Tibial nerve (tissue), 4 donors: ENCODE data around the gene FAM131A. TPM values are rescaled to one million over a fixed set of nuclear protein-coding genes. Genes with fewer than 3 reads are reported as not detected.

Experiments used
- DNase-seq, 2 donors: peaks; one replicate each; pipeline ENCODE4 v3.0.0-alpha.2; 2019; ENCODE audit warnings: low spot score in 2 of 2
- H3K27ac ChIP-seq, 4 donors: fragments of 200-600 bp; sonication (generic) in 3 of 4; one replicate each; pipeline ENCODE4 v1.5.1; 2017 to 2019; ENCODE audit warnings: mild to moderate bottlenecking in 1 of 4
- H3K27me3 ChIP-seq, 2 donors: fragments of 200-600 bp; sonication (generic) in 1 of 2; one replicate each; pipeline versions ENCODE4 v1.5.1 to v1.6.0; 2017 to 2019
- H3K36me3 ChIP-seq, 3 donors: fragments of 200-600 bp; sonication (generic); one replicate each; pipeline ENCODE4 v1.5.1; 2018 to 2019
- H3K4me1 ChIP-seq, 4 donors: fragments of 200-600 bp; sonication (generic) in 3 of 4; one replicate each; pipeline ENCODE4 v1.5.1; 2017 to 2019
- H3K4me3 ChIP-seq, 4 donors: fragments of 200-600 bp; sonication (generic) in 3 of 4; one replicate each; pipeline ENCODE4 v1.5.1; 2017 to 2019; ENCODE audit warnings: mild to moderate bottlenecking in 1 of 4, moderate library complexity in 1 of 4
- H3K9me3 ChIP-seq, 4 donors: fragments of 200-600 bp; sonication (generic) in 3 of 4; one replicate each; pipeline ENCODE4 v1.5.1; 2017 to 2019
- EP300 ChIP-seq, 2 donors: sonication (generic); formaldehyde crosslinking; IDR thresholded peaks; one replicate each; pipeline ENCODE4 v1.6.1; 2017; ENCODE audit warnings: antibody characterized with exemption in 2 of 2, mild to moderate bottlenecking in 1 of 2
- POLR2A ChIP-seq, 2 donors: fragments of 450-650 bp; IDR thresholded peaks; one replicate each; pipeline ENCODE4 v1.6.1; 2017; ENCODE audit warnings: antibody characterized with exemption in 2 of 2, mild to moderate bottlenecking in 2 of 2, moderate library complexity in 2 of 2
- WGBS, 2 donors: methylation state at CpG; one replicate each; pipeline ENCODE4 v1.1.5; 2018; 5-methylcytosine and 5-hydroxymethylcytosine counted together
- total RNA-seq, 4 donors: library from RNA; depleted of rRNA; stranded (reverse); fragments of >200 nt; gene quantifications; one replicate each; pipeline ENCODE4 v1.1.0, GENCODE V29; 2016
- TF ChIP-seq, protein P1 (sequence below), 5 experiments: fragments of 200-600 bp in 3 of 5; fragments of 450-650 bp in 2 of 5; sonication (generic) in 3 of 5; IDR thresholded peaks; one replicate each; pipeline ENCODE4 v1.5.1; 2016 to 2019; ENCODE audit warnings: antibody characterized with exemption in 5 of 5, mild to moderate bottlenecking in 3 of 5, moderate library complexity in 2 of 5

FAM131A gene
- total RNA-seq, 4 donors from 2014 or later = 35.0 to 45.3 (median 39.6) TPM

DNA sequence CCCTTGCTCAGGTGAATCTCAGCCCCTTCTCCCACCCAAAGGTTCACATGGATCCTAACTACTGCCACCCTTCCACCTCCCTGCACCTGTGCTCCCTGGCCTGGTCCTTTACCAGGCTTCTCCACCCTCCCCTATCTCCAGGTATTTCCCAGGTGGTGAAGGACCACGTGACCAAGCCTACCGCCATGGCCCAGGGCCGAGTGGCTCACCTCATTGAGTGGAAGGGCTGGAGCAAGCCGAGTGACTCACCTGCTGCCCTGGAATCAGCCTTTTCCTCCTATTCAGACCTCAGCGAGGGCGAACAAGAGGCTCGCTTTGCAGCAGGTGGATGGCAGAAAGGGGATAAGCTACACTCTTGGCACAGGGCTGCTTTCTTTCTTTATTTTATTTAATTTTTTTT is 4.5 kb downstream of the FAM131A start:
- Histone ChIP-seq H3K27ac (no peak overlapping the region), H3K36me3 (peaks cover 0 to 52% (median 0%) of the 10 kb centered on the region in 3 donors), H3K4me3 (no peak overlapping the region), H3K9me3 (no peaks in the 10 kb centered on the region), H3K27me3 (no peaks in the 10 kb centered on the region), H3K4me1 (peaks cover 0 to 53% (median 28%) of the 10 kb centered on the region in 4 donors)
- 92 to 95% methylated on average over 7 of the region's 7 CpGs for WGBS, 2 donors
- no peak for TF ChIP-seq EP300 (IDR thresholded peaks at IDR 0.05)
- TF ChIP-seq, protein P1, sequence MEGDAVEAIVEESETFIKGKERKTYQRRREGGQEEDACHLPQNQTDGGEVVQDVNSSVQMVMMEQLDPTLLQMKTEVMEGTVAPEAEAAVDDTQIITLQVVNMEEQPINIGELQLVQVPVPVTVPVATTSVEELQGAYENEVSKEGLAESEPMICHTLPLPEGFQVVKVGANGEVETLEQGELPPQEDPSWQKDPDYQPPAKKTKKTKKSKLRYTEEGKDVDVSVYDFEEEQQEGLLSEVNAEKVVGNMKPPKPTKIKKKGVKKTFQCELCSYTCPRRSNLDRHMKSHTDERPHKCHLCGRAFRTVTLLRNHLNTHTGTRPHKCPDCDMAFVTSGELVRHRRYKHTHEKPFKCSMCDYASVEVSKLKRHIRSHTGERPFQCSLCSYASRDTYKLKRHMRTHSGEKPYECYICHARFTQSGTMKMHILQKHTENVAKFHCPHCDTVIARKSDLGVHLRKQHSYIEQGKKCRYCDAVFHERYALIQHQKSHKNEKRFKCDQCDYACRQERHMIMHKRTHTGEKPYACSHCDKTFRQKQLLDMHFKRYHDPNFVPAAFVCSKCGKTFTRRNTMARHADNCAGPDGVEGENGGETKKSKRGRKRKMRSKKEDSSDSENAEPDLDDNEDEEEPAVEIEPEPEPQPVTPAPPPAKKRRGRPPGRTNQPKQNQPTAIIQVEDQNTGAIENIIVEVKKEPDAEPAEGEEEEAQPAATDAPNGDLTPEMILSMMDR (IDR thresholded peaks at IDR 0.05) = no peak
- TF ChIP-seq POLR2A (IDR thresholded peaks at IDR 0.05) = no peak
- no peak for DNase-seq

DNA sequence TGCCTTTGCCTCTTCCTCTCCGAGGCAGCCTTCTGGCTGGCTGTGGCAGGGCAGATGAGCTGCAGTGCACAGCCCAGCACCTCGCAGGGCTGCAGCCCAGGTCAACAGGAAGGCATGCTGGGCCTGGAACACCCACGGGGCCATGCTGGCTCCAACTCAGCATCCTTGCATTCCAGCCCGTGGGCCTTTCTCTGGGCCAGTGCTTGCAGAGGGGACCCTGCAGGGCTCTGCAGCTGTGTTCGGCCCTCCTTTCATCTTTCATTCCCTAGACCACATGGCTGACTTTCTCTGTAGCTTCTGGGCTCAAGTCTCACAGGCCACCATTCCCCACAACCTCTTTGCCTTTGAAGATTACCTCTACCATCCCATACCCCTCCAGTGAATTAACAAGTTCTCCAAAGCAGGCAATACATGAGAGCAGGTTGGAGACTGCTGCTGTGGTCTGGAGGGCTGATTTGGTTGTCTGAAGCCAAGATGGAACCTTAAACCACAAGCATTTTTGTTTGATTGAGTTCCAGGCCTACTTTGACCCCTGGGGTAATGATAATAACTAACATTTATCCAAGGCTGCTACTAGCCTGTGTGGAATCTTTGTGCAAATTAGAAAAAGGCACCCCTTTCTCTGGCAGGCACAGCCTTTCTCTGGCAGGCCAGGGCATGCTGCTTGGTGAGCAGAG is 5.9 kb downstream of the FAM131A start:
- no peaks in the 10 kb centered on the region for H3K27me3 ChIP-seq
- H3K4me3 ChIP-seq = no peak overlapping the region
- peaks cover 0 to 57% (median 0%) of the 10 kb centered on the region in 3 donors for H3K36me3 ChIP-seq
- no peaks in the 10 kb centered on the region for H3K9me3 ChIP-seq
- no peak for DNase-seq
- peaks cover 0 to 39% (median 16%) of the 10 kb centered on the region in 4 donors for H3K4me1 ChIP-seq
- TF ChIP-seq, protein P1 (IDR thresholded peaks at IDR 0.05) = no peak
- TF ChIP-seq EP300 (IDR thresholded peaks at IDR 0.05) = no peak
- TF ChIP-seq POLR2A (IDR thresholded peaks at IDR 0.05) = no peak
- 52 to 53% methylated on average over 5 of the region's 5 CpGs for WGBS, 2 donors
- H3K27ac ChIP-seq = peak overlapping the region in 1 of 4 donors; percentile 2

DNA sequence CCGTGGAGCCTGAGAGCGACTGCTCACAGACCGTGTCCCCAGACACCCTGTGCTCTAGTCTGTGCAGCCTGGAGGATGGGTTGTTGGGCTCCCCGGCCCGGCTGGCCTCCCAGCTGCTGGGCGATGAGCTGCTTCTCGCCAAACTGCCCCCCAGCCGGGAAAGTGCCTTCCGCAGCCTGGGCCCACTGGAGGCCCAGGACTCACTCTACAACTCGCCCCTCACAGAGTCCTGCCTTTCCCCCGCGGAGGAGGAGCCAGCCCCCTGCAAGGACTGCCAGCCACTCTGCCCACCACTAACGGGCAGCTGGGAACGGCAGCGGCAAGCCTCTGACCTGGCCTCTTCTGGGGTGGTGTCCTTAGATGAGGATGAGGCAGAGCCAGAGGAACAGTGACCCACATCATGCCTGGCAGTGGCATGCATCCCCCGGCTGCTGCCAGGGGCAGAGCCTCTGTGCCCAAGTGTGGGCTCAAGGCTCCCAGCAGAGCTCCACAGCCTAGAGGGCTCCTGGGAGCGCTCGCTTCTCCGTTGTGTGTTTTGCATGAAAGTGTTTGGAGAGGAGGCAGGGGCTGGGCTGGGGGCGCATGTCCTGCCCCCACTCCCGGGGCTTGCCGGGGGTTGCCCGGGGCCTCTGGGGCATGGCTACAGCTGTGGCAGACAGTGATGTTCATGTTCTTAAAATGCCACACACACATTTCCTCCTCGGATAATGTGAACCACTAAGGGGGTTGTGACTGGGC is 7.3 kb downstream of the FAM131A start:
- no peak overlapping the region for H3K4me3 ChIP-seq
- H3K27ac ChIP-seq = peak overlapping the region; percentile 51 to 92 (median 69)
- peaks cover 0 to 57% (median 0%) of the 10 kb centered on the region in 3 donors for H3K36me3 ChIP-seq
- 56 to 78% methylated on average over 16 to 17 of the region's 24 CpGs for WGBS, 2 donors
- DNase-seq = no peak
- no peak for TF ChIP-seq POLR2A (IDR thresholded peaks at IDR 0.05)
- TF ChIP-seq EP300 (IDR thresholded peaks at IDR 0.05) = no peak
- TF ChIP-seq, protein P1 (IDR thresholded peaks at IDR 0.05) = no peak
- H3K9me3 ChIP-seq = no peaks in the 10 kb centered on the region
- no peaks in the 10 kb centered on the region for H3K27me3 ChIP-seq
- H3K4me1 ChIP-seq = peaks cover 0 to 27% (median 7%) of the 10 kb centered on the region in 4 donors

DNA sequence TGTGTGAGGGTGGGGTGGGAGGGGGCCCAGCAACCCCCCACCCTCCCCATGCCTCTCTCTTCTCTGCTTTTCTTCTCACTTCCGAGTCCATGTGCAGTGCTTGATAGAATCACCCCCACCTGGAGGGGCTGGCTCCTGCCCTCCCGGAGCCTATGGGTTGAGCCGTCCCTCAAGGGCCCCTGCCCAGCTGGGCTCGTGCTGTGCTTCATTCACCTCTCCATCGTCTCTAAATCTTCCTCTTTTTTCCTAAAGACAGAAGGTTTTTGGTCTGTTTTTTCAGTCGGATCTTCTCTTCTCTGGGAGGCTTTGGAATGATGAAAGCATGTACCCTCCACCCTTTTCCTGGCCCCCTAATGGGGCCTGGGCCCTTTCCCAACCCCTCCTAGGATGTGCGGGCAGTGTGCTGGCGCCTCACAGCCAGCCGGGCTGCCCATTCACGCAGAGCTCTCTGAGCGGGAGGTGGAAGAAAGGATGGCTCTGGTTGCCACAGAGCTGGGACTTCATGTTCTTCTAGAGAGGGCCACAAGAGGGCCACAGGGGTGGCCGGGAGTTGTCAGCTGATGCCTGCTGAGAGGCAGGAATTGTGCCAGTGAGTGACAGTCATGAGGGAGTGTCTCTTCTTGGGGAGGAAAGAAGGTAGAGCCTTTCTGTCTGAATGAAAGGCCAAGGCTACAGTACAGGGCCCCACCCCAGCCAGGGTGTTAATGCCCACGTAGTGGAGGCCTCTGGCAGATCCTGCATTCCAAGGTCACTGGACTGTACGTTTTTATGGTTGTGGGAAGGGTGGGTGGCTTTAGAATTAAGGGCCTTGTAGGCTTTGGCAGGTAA is 8.1 kb downstream of the FAM131A start:
- TF ChIP-seq, protein P1 (IDR thresholded peaks at IDR 0.05) = peak; percentile 23 to 61 (median 39)
- TF ChIP-seq POLR2A (IDR thresholded peaks at IDR 0.05) (peak in 1 of 2 donors; percentile 43), EP300 (IDR thresholded peaks at IDR 0.05) (peak; percentile 10 to 84)
- no peaks in the 10 kb centered on the region for H3K27me3 ChIP-seq
- no peak overlapping the region for H3K4me3 ChIP-seq
- H3K36me3 ChIP-seq = peaks cover 0 to 57% (median 0%) of the 10 kb centered on the region in 3 donors
- peak in 1 of 2 donors; percentile 58 for DNase-seq
- 38 to 39% methylated on average over 14 of the region's 14 CpGs for WGBS, 2 donors
- no peaks in the 10 kb centered on the region for H3K9me3 ChIP-seq
- H3K27ac ChIP-seq = peak overlapping the region; percentile 51 to 92 (median 69)
- peaks cover 0 to 34% (median 7%) of the 10 kb centered on the region in 4 donors for H3K4me1 ChIP-seq
